Esophagus squamous epithelium (tissue), 4 donors: ENCODE results near the gene ANGPTL7.

ENCODE experiments used
- POLR2A ChIP-seq, 4 donors: fragments of 450-650 bp; IDR thresholded peaks; one replicate each; pipeline ENCODE4 v1.6.1; 2017; ENCODE audit warnings: antibody characterized with exemption in 4 of 4, mild to moderate bottlenecking in 4 of 4, moderate library complexity in 3 of 4
- TF ChIP-seq, protein P1 (sequence below), 6 experiments: fragments of 450-650 bp in 4 of 6; fragments of 200-600 bp in 2 of 6; sonication (generic) in 2 of 6; IDR thresholded peaks; one replicate each; pipeline ENCODE4 v1.5.1; 2016 to 2019; ENCODE audit warnings: antibody characterized with exemption in 6 of 6, mild to moderate bottlenecking in 4 of 6, moderate library complexity in 4 of 6

DNA sequence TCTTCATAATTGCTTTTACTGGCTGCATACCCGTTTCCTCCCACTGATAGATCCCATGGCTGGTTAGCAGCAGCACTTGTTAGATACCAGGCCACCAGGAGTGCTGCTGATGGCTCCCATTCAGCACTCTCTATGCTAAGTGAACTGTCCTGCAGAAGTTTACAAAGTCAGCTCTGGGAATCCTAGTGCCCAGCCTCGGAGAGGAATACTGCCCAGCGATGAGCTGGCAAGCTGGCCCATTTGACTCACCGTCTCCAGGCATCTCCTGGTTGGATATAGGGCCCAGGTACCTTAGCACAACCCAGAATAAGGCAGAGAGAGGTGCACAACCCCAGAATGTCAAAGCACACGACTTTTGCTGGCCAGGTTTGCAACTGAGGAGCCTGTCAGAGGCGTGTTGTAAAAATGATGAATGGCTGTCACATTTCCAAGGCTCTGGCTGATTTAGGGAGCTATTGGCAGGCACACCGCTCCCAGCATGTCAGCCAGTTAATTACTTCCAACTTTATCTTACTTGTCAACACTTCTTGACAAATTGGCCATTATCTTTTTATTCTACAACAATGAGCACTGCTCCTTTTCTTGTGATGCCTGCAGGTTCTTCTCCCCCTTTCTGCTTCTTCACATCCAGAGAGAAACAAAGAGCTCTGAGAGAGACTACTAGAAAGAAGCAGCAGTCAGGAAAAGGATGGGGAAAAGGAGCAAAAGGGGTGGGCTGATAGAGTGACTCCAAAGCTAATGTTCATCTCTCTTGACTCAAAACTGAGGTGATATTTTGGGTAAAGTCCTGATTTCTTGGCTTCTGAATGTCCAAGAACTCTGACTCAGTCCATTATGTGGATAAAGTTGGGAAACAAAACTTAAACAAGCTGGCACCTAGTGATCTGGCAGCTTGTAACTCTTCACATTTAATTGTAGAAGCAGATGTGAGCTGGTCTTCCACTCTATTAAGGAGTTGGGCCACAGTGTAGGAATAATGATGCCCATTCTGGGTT is 10.8 kb upstream of the ANGPTL7 start:
- TF ChIP-seq POLR2A (IDR thresholded peaks at IDR 0.05), result no peak
- TF ChIP-seq, protein P1, sequence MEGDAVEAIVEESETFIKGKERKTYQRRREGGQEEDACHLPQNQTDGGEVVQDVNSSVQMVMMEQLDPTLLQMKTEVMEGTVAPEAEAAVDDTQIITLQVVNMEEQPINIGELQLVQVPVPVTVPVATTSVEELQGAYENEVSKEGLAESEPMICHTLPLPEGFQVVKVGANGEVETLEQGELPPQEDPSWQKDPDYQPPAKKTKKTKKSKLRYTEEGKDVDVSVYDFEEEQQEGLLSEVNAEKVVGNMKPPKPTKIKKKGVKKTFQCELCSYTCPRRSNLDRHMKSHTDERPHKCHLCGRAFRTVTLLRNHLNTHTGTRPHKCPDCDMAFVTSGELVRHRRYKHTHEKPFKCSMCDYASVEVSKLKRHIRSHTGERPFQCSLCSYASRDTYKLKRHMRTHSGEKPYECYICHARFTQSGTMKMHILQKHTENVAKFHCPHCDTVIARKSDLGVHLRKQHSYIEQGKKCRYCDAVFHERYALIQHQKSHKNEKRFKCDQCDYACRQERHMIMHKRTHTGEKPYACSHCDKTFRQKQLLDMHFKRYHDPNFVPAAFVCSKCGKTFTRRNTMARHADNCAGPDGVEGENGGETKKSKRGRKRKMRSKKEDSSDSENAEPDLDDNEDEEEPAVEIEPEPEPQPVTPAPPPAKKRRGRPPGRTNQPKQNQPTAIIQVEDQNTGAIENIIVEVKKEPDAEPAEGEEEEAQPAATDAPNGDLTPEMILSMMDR (IDR thresholded peaks at IDR 0.05), result no peak
